ENCODE data around the gene PLEKHG3.

The PLEKHG3 gene

GRCh38 chr14:64766430-64767151, 62.4 kb downstream of the PLEKHG3 start:
- DNase-seq, result no peak

- DNase-seq, result no peak
Observed at GRCh38 chr14:64767215-64767964, 63.2 kb downstream of the PLEKHG3 start.

GRCh38 chr14:64768401-64769095, 64.3 kb downstream of the PLEKHG3 start:
- no peak for DNase-seq

GRCh38 chr14:64769096-64770020, 65.1 kb downstream of the PLEKHG3 start:
- DNase-seq, result no peak

GRCh38 chr14:64770751-64771150, 66.5 kb downstream of the PLEKHG3 start:
- DNase-seq, result no peak

GRCh38 chr14:64771161-64771560, 66.9 kb downstream of the PLEKHG3 start:
- DNase-seq, result no peak

- no peak for DNase-seq
Observed at GRCh38 chr14:64772397-64772950, 68.2 kb downstream of the PLEKHG3 start.

- DNase-seq, result no peak
Observed at GRCh38 chr14:64773046-64773445, 68.8 kb downstream of the PLEKHG3 start.

GRCh38 chr14:64773577-64773976, 69.4 kb downstream of the PLEKHG3 start:
- DNase-seq, result no peak

GRCh38 chr14:64774272-64774671, 70.0 kb downstream of the PLEKHG3 start:
- no peak for DNase-seq

GRCh38 chr14:64775081-64775777, 71.0 kb downstream of the PLEKHG3 start:
- DNase-seq, result no peak

- no peak for DNase-seq
Observed at GRCh38 chr14:64777461-64777860, 73.2 kb downstream of the PLEKHG3 start.

- DNase-seq, result no peak
Observed at GRCh38 chr14:64778104-64778754, 74.0 kb downstream of the PLEKHG3 start.

GRCh38 chr14:64779472-64779871, 75.2 kb downstream of the PLEKHG3 start:
- DNase-seq, result no peak

- DNase-seq, result no peak
Observed at GRCh38 chr14:64782196-64782595, 78.0 kb downstream of the PLEKHG3 start.

- no peak for DNase-seq
Observed at GRCh38 chr14:64784006-64784405, 79.8 kb downstream of the PLEKHG3 start.

- DNase-seq, result no peak
Observed at GRCh38 chr14:64786296-64787149, 82.3 kb downstream of the PLEKHG3 start.

GRCh38 chr14:64787619-64788018, 83.4 kb downstream of the PLEKHG3 start:
- DNase-seq, result no peak

- no peak for DNase-seq
Observed at GRCh38 chr14:64788706-64789105, 84.5 kb downstream of the PLEKHG3 start.

GRCh38 chr14:64789696-64790095, 85.5 kb downstream of the PLEKHG3 start:
- no peak for DNase-seq
